GM06990 (cell line): ENCODE measurements around the gene EGFR.
A peak's percentile ranks its signal among the peaks of the same experiment; 100 is the strongest.

Source experiments
- DNase-seq: peaks from one replicate; pipeline ENCODE4 v3.0.0-alpha.2; 2011; ENCODE audit not compliant: insufficient read length; ENCODE audit errors: extremely low read depth
- H3K27me3 ChIP-seq: replicated peaks from 2 replicates; pipeline ENCODE4 v1.6.0; 2011; ENCODE audit warnings: low read length; ENCODE audit not compliant: control insufficient read depth, insufficient read depth
- H3K36me3 ChIP-seq: 2 replicates; pipeline ENCODE4 v1.5.1; 2011; ENCODE audit warnings: low read length; ENCODE audit not compliant: control insufficient read depth, insufficient read depth
- H3K4me3 ChIP-seq: replicated peaks from 2 replicates; pipeline ENCODE4 v1.5.1; 2011; ENCODE audit warnings: low read depth, mild to moderate bottlenecking, control low read depth, low read length
- CTCF ChIP-seq: IDR thresholded peaks from 2 replicates; pipeline ENCODE4 v1.5.1; 2011; ENCODE audit warnings: low read length, control low read depth, mild to moderate bottlenecking, inconsistent platforms; ENCODE audit not compliant: insufficient read depth, poor library complexity, severe bottlenecking

The EGFR gene

DNA sequence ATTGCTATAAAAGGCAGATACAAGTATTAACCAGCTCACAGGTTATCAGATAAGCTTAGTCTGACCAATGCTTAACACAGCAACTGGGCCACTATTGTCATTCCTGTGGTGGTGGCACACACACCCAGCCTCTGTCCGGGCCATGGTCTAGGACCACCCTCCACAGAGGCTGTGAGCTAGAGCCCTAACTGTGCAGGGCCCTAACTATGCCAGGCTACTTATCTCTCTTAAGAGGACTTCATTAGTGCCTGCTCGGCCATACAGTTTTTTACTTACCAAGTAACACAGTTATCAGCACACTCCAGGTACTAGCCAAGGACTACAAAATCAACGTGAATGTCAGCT is 2.1 kb upstream of the EGFR start:
- Histone ChIP-seq H3K36me3 (no peaks in the 10 kb centered on the region), H3K4me3 (no peak overlapping the region), H3K27me3 (no peaks in the 10 kb centered on the region; the same call in 1 of the 2 replicates)
- no peak for TF ChIP-seq CTCF
- no peak for DNase-seq

GRCh38 chr7:55017841-55018240 is 976 bp upstream of the EGFR start:
- Histone ChIP-seq H3K36me3 (no peaks in the 10 kb centered on the region), H3K4me3 (no peak overlapping the region)

GRCh38 chr7:55019191-55019690 is 424 bp downstream of the EGFR start:
- no peaks in the 10 kb centered on the region; the same call in 1 of the 2 replicates for H3K27me3 ChIP-seq
- TF ChIP-seq CTCF = no peak
- no peaks in the 10 kb centered on the region for H3K36me3 ChIP-seq
- no peak for DNase-seq
- peak overlapping the region; percentile 14 for H3K4me3 ChIP-seq

More at GRCh38 chr7:55017841-55018240, 976 bp upstream of the EGFR start:
- TF ChIP-seq CTCF = no peak
- no peak for DNase-seq
- no peaks in the 10 kb centered on the region; the same call in 1 of the 2 replicates for H3K27me3 ChIP-seq

GRCh38 chr7:55019691-55020465 is 1.1 kb downstream of the EGFR start:
- TF ChIP-seq CTCF = no peak
- H3K27me3 ChIP-seq = no peaks in the 10 kb centered on the region; the same call in 1 of the 2 replicates
- DNase-seq = no peak
- H3K4me3 ChIP-seq = no peak overlapping the region; the same call in 1 of the 2 replicates
- H3K36me3 ChIP-seq = no peaks in the 10 kb centered on the region

DNA sequence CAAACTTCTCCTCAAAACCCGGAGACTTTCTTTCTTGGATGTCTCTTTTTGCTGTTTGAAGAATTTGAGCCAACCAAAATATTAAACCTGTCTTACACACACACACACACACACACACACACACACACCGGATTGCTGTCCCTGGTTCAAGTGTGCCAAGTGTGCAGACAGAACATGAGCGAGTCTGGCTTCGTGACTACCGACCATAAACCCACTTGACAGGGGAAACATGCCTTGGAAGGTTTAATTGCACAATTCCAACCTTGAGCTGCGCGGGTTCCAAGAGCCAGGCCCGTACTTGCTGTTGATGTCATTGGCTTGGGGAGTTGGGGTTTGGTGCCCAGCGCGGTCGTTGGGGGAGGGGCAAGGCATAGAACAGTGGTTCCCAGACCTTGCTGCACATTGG is 1.7 kb downstream of the EGFR start:
- DNase-seq = no peak
- Histone ChIP-seq H3K27me3 (no peaks in the 10 kb centered on the region; the same call in 1 of the 2 replicates), H3K4me3 (no peak overlapping the region), H3K36me3 (no peaks in the 10 kb centered on the region)
- no peak for TF ChIP-seq CTCF

DNA sequence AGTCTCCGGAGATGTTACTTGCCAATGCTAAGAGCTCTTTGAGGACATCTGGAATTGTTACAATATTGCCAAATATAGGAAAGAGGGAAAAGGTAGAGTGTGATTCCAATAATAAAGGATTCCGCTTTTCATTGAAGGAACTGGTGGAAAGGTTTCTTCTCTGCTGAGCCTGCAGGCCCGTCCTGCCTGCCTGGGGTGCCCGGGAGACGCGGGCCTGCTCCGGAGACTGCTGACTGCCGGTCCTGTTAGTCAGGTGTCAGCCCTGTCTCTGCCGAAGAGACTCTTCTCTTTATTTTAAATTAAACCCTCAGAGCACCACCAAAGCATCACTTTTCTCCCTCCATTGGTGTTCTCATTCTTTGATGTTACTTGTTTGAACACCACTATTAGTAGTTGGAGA is 2.2 kb downstream of the EGFR start:
- no peak for DNase-seq
- Histone ChIP-seq H3K36me3 (no peaks in the 10 kb centered on the region), H3K4me3 (no peak overlapping the region), H3K27me3 (no peaks in the 10 kb centered on the region; the same call in 1 of the 2 replicates)
- TF ChIP-seq CTCF = no peak
